Neutrophil (primary cell): ENCODE results near the gene DNASE1L1.

Source experiments
- H3K27ac ChIP-seq: fragments of 200-600 bp; sonication (generic); 2 replicates; pipeline ENCODE4 v1.5.1; 2016; ENCODE audit warnings: mild to moderate bottlenecking, moderate library complexity
- H3K27me3 ChIP-seq: fragments of 200-600 bp; sonication (generic); 2 replicates; pipeline ENCODE4 v1.6.0; 2016; ENCODE audit warnings: mild to moderate bottlenecking
- H3K36me3 ChIP-seq: fragments of 200-600 bp; sonication (generic); 2 replicates; pipeline ENCODE4 v1.5.1; 2017
- H3K4me1 ChIP-seq, 2 experiments: fragments of 200-600 bp in 1 of 2; sonication (generic) in 1 of 2; 1 replicate in 1 of 2; 2 replicates in 1 of 2; pipeline versions ENCODE4 v1.5.1 to v1.6.1; 2013 to 2016; ENCODE audit warnings: low read depth in 1 of 2, low read length in 1 of 2, mild to moderate bottlenecking in 1 of 2, moderate library complexity in 1 of 2; ENCODE audit not compliant: control insufficient read depth in 1 of 2, insufficient read depth in 1 of 2
- H3K4me3 ChIP-seq, 2 experiments: fragments of 200-600 bp in 1 of 2; sonication (generic) in 1 of 2; 1 replicate in 1 of 2; 2 replicates in 1 of 2; pipeline ENCODE4 v1.5.1; 2013 to 2016; ENCODE audit warnings: low read depth in 1 of 2, low read length in 1 of 2, mild to moderate bottlenecking in 1 of 2, moderate library complexity in 1 of 2
- H3K9me3 ChIP-seq: fragments of 200-600 bp; sonication (generic); 2 replicates; pipeline ENCODE4 v1.5.1; 2016
- TF ChIP-seq, protein P1 (sequence below): fragments of 200-600 bp; sonication (generic); IDR thresholded peaks from 2 replicates; pipeline ENCODE4 v1.5.1; 2016; ENCODE audit warnings: antibody characterized with exemption

Gene DNASE1L1

DNA sequence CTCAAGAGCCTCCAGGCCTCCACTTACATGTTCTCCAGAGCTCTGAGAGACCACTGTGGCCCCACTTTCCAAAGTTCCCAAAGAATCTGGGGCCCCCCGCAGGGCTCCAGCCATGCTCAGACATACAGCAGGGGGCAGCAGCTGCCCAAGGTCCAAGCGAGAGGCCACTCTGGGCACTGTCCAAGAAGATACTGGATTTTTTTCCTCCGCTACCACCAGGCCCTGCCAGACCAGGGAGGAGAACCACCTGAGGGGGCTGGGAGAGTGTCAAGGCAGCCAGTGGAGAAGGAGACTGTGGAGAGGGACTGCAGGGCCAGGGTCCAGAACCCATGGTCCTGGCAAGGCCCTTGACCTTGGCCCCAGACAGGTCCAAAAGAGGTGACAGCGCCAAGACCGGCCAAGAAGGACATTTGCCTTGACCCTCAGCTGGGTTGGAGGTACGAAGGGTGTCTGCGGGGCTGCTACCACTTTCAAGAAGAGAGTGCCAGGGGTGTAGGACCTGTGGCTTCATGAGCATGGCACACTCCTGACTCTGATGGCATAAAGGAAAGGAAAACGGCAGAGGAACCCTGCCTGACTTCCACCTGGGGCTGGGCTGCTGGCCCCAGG lies 24.7 kb downstream of the DNASE1L1 start:
- no peaks in the 10 kb centered on the region for H3K27me3 ChIP-seq
- TF ChIP-seq, protein P1, sequence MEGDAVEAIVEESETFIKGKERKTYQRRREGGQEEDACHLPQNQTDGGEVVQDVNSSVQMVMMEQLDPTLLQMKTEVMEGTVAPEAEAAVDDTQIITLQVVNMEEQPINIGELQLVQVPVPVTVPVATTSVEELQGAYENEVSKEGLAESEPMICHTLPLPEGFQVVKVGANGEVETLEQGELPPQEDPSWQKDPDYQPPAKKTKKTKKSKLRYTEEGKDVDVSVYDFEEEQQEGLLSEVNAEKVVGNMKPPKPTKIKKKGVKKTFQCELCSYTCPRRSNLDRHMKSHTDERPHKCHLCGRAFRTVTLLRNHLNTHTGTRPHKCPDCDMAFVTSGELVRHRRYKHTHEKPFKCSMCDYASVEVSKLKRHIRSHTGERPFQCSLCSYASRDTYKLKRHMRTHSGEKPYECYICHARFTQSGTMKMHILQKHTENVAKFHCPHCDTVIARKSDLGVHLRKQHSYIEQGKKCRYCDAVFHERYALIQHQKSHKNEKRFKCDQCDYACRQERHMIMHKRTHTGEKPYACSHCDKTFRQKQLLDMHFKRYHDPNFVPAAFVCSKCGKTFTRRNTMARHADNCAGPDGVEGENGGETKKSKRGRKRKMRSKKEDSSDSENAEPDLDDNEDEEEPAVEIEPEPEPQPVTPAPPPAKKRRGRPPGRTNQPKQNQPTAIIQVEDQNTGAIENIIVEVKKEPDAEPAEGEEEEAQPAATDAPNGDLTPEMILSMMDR: no peak
- H3K27ac ChIP-seq: peak overlapping the region; percentile 57
- no peaks in the 10 kb centered on the region for H3K9me3 ChIP-seq
- H3K4me3 ChIP-seq: no peak overlapping the region
- H3K4me1 ChIP-seq: peaks cover 11 to 14% of the 10 kb centered on the region in 2 experiments
- no peaks in the 10 kb centered on the region for H3K36me3 ChIP-seq

DNA sequence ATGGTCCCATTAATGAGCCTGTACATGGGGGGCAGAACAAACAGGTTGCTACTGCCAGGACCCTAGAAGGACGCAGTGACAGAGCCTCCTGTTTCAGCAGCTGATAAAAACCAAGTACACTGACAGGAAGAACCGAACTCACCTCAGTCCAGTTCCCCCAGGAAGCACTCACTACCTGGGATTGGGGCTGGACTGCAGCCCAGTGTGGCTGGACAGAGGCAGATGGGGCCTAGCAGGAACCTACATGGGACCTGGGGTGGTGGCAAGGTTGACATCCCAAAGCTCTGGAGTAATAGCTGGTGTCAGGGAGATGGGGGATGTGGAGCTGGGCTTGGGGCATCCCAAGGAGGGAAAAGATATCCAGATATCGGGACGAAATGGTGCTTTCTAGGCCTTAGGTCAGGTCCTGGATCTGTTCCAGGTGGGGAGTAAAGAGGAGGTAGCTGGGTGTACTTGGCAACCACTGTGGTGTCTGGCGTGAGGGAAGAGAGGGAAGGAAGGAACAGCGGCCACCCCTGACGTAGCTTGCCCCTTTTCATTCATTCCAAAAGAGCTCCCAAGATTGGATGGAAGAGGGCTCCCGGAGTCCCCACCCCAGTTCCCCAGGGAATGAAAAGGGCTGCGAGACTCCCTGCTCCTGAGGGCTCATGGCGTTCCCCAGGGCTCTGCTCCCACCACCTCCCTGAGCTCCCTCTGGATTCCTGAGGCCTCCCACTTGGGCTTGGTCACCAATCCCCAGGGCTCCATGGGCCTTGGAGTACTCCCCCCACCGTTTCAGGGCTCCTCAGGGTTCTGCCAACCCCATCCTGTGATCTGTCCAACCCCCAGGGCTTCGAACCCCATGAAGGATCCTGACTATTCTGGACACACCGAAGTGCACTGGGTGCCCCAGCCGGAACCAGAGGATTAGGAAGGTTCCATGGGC lies 25.4 kb downstream of the DNASE1L1 start:
- H3K4me3 ChIP-seq: no peak overlapping the region
- H3K27ac ChIP-seq: no peak overlapping the region
- peaks cover 11 to 14% of the 10 kb centered on the region in 2 experiments for H3K4me1 ChIP-seq
- TF ChIP-seq, protein P1: no peak
- H3K9me3 ChIP-seq: no peaks in the 10 kb centered on the region
- no peaks in the 10 kb centered on the region for H3K36me3 ChIP-seq
- no peaks in the 10 kb centered on the region for H3K27me3 ChIP-seq

DNA sequence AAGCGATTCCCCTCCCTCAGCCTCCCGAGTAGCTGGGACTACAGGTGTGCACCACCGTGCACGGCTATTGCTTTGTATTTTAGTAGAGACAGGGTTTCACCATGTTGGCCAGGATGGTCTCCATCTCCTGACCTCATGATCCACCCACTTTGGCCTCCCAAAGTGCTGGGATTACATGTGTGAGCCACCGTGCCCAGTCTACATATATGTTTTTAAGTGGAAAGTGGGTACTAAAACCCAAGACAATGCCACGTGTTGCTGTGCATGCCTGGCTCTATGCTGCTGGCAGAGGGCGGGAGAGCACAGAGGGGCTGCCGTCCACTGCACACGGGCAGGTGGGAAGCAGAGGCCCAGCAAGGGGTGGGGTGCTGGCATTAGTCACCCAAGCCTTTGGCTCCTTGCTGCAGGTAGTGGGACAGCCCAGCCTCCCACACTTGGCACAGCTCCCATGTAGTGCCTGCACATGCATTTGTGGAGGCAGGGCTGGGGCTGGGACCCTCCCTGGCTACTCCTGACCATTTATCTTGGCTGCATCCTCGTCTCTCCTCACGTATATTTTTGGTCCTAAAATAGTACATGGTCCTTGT lies 26.5 kb downstream of the DNASE1L1 start:
- peaks cover 16 to 20% of the 10 kb centered on the region in 2 experiments for H3K4me1 ChIP-seq
- no peaks in the 10 kb centered on the region for H3K27me3 ChIP-seq
- H3K4me3 ChIP-seq: no peak overlapping the region
- H3K9me3 ChIP-seq: no peaks in the 10 kb centered on the region
- no peaks in the 10 kb centered on the region for H3K36me3 ChIP-seq
- TF ChIP-seq, protein P1: no peak
- no peak overlapping the region for H3K27ac ChIP-seq

DNA sequence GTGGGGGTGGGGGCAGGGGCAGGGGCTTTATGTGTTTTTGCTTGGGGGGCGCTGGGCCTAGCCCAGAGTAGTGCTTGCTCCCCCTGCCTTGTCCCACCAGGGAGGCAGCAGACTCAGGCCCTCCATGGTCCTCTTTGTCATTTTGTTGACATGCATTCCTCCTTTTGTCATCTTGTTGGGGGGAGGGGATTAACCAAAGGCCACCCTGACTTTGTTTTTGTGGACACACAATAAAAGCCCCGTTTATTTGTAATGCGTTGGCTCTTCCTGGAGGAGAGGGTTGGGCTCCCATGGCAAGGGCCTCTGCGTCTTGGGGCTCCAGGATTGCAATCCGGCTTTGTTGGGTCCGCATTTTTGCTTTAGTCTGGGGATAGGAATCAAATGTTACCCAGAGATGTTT lies 27.8 kb downstream of the DNASE1L1 start:
- Histone ChIP-seq H3K27me3 (no peaks in the 10 kb centered on the region), H3K4me3 (no peak overlapping the region), H3K36me3 (no peaks in the 10 kb centered on the region), H3K27ac (peak overlapping the region; percentile 97), H3K9me3 (no peaks in the 10 kb centered on the region), H3K4me1 (peaks cover 23 to 25% of the 10 kb centered on the region in 2 experiments)
- TF ChIP-seq, protein P1: no peak

DNA sequence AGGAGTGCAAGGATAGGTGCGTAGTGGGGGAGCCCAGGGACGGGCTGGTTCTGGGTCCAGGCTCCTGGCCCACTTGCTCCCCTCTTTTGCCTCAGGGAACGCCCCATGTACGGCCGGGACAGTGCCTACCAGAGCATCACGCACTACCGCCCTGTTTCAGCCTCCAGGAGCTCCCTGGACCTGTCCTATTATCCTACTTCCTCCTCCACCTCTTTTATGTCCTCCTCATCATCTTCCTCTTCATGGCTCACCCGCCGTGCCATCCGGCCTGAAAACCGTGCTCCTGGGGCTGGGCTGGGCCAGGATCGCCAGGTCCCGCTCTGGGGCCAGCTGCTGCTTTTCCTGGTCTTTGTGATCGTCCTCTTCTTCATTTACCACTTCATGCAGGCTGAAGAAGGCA lies 28.3 kb downstream of the DNASE1L1 start:
- H3K9me3 ChIP-seq: no peaks in the 10 kb centered on the region
- H3K4me3 ChIP-seq: peak overlapping the region in 1 of 2 experiments; percentile 64
- peak overlapping the region; percentile 97 for H3K27ac ChIP-seq
- TF ChIP-seq, protein P1: no peak
- peaks cover 23 to 25% of the 10 kb centered on the region in 2 experiments for H3K4me1 ChIP-seq
- no peaks in the 10 kb centered on the region for H3K36me3 ChIP-seq
- H3K27me3 ChIP-seq: no peaks in the 10 kb centered on the region
